HepG2 (cell line): Measurements from ENCODE around the gene VSIG8.

Experiments used
- CBFB ChIP-seq: sonication (generic); formaldehyde crosslinking; IDR thresholded peaks from 2 replicates; pipeline ENCODE4 v1.4.0; 2020; ENCODE audit warnings: missing genetic modification reagents
- CREB1 ChIP-seq, 2 experiments: fragments of 450-650 bp in 1 of 2; IDR thresholded peaks; 2 replicates each; pipeline ENCODE4 v1.6.1; 2016 to 2017; ENCODE audit warnings: control low read depth in 1 of 2, mild to moderate bottlenecking in 1 of 2, missing compliant biosample characterization in 1 of 2, missing genetic modification characterization in 1 of 2
- HIVEP1 ChIP-seq: sonication (generic); formaldehyde crosslinking; IDR thresholded peaks from 2 replicates; pipeline ENCODE4 v1.4.0; 2020; ENCODE audit warnings: mild to moderate bottlenecking, missing genetic modification reagents
- KDM2A ChIP-seq: sonication (generic); formaldehyde crosslinking; IDR thresholded peaks from 2 replicates; pipeline ENCODE4 v1.4.0; 2020; ENCODE audit warnings: low read depth, missing genetic modification reagents, borderline replicate concordance
- MAZ ChIP-seq, 2 experiments: sonication (generic) in 1 of 2; formaldehyde crosslinking in 1 of 2; IDR thresholded peaks; 2 replicates each; pipeline versions ENCODE4 v1.5.0 to v1.6.1; 2012 to 2020; ENCODE audit warnings: low read depth in 2 of 2, mild to moderate bottlenecking in 2 of 2, borderline replicate concordance in 1 of 2, improper control_type of control experiment in 1 of 2, low read length in 1 of 2, missing genetic modification reagents in 1 of 2, moderate library complexity in 1 of 2
- MXD4 ChIP-seq: IDR thresholded peaks from 2 replicates; pipeline ENCODE4 v1.6.1; 2016; ENCODE audit warnings: mild to moderate bottlenecking, missing biosample characterization, missing genetic modification reagents
- NFE2L1 ChIP-seq: sonication (generic); formaldehyde crosslinking; IDR thresholded peaks from 2 replicates; pipeline ENCODE4 v1.4.0; 2020; ENCODE audit warnings: missing genetic modification reagents, mild to moderate bottlenecking, borderline replicate concordance
- POLR2A ChIP-seq, 2 experiments: IDR thresholded peaks; 2 replicates each; pipeline ENCODE4 v1.6.1; 2011; ENCODE audit warnings: low read depth in 2 of 2, low read length in 2 of 2, mild to moderate bottlenecking in 1 of 2, moderate library complexity in 1 of 2; ENCODE audit not compliant: insufficient read depth in 1 of 2
- SMAD9 ChIP-seq: sonication (generic); formaldehyde crosslinking; IDR thresholded peaks from 2 replicates; pipeline ENCODE4 v1.5.1; 2020; ENCODE audit warnings: mild to moderate bottlenecking, missing genetic modification reagents
- STAT5B ChIP-seq: sonication (generic); formaldehyde crosslinking; IDR thresholded peaks from 2 replicates; pipeline ENCODE4 v1.4.0; 2020; ENCODE audit warnings: missing genetic modification reagents
- ZNF225 ChIP-seq: sonication (generic); formaldehyde crosslinking; IDR thresholded peaks from 2 replicates; pipeline ENCODE4 v1.4.0; 2020; ENCODE audit warnings: mild to moderate bottlenecking, missing genetic modification reagents
- TF ChIP-seq, protein P1 (sequence below): sonication (generic); formaldehyde crosslinking; IDR thresholded peaks from 2 replicates; pipeline ENCODE4 v1.5.0; 2020; ENCODE audit warnings: mild to moderate bottlenecking, missing genetic modification reagents, moderate library complexity

DNA sequence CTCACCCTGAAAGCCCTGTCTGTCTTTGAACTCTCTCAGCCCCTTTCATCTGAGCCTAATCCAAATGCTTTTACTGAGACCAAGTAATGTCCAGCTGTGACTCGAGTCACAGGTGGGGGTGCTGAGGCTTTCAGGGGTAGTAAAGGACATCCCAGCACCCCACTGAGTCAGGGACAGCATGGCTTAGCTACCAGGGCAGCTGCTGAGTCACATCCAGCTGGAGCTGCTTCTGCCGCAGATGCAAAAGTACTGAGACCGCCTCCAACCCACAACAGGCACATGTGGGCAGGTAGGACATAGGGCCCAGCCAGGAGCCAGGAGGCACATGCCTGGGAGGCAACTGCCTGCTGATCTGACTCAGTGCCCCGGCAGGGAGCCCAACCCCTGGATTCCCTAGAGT is 6.7 kb upstream of the VSIG8 start:
- no peak for TF ChIP-seq KDM2A
- no peak for TF ChIP-seq CBFB (CRISPR knock-in tag)
- TF ChIP-seq MAZ (IDR thresholded peaks at IDR 0.05; ENCODE audit: borderline replicate concordance, low read depth, low read length): no peak
- no peak for TF ChIP-seq MAZ (CRISPR knock-in tag; IDR thresholded peaks at IDR 0.05; ENCODE audit: low read depth)
- no peak for TF ChIP-seq SMAD9 (CRISPR knock-in tag)
- TF ChIP-seq, protein P1, sequence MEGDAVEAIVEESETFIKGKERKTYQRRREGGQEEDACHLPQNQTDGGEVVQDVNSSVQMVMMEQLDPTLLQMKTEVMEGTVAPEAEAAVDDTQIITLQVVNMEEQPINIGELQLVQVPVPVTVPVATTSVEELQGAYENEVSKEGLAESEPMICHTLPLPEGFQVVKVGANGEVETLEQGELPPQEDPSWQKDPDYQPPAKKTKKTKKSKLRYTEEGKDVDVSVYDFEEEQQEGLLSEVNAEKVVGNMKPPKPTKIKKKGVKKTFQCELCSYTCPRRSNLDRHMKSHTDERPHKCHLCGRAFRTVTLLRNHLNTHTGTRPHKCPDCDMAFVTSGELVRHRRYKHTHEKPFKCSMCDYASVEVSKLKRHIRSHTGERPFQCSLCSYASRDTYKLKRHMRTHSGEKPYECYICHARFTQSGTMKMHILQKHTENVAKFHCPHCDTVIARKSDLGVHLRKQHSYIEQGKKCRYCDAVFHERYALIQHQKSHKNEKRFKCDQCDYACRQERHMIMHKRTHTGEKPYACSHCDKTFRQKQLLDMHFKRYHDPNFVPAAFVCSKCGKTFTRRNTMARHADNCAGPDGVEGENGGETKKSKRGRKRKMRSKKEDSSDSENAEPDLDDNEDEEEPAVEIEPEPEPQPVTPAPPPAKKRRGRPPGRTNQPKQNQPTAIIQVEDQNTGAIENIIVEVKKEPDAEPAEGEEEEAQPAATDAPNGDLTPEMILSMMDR (CRISPR knock-in tag): no peak
- no peak for TF ChIP-seq STAT5B (CRISPR knock-in tag)
- no peak for TF ChIP-seq CREB1 (IDR thresholded peaks at IDR 0.05)
- no peak for TF ChIP-seq CREB1 (CRISPR knock-in tag; IDR thresholded peaks at IDR 0.05)
- TF ChIP-seq NFE2L1 (CRISPR knock-in tag): no peak
- no peak for TF ChIP-seq POLR2A (IDR thresholded peaks at IDR 0.05; ENCODE audit: insufficient read depth in 1 of 2, low read depth in 2 of 2, low read length in 2 of 2)
- TF ChIP-seq MXD4: no peak
- TF ChIP-seq HIVEP1 (CRISPR knock-in tag): no peak
- TF ChIP-seq ZNF225: no peak
